ENCODE results near the gene CENPO. TPM values are rescaled to one million over a fixed set of nuclear protein-coding genes. Genes with fewer than 3 reads are reported as not detected.

Gene CENPO
- total RNA-seq, 1 donor from 2014 or later = 28.8 TPM

DNA sequence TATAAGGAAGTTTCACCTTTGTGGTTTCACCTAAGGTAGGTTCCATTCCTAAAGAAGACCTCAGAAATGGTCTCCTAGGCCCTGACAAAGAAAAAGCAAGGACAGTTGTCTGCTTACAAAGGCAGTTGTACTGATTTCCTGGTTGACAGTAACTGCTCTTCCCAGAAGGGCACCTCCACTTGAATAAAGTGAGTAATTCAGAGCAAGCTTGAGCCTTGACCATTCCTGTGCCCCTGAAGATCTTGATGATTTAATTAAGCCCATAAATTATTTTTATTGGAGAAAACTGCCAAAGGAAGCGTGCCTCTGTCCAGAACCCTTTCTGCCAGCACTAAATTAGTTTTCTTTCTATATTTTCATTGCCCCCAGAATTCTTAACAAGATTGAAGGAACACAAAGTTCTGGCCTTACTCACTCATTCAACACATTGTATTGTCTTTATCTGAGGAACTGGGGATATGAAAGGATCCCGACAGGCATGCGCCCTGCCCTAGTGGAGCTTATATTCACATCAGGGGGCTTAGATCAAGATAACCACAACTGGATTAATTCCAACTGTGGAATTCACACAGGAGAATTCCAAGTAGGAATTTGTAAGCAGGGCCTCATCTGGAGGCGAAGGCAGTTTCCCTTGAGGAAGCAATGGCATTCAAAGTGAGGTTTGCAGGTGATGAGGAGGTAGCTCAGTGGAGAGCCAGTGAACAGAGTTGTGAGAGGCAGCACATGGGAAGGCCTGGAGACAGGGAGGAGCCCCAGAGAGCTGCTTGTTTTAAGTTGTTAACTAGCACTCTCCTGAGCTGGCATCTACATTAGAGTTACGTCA lies 21.2 kb upstream of the CENPO start:
- Mint-ChIP-seq H3K36me3 (ENCODE audit: insufficient read depth) (peaks cover 22% of the 10 kb centered on the region), H3K4me1 (ENCODE audit: low read depth) (peaks cover 3% of the 10 kb centered on the region), H3K27me3 (no peaks in the 10 kb centered on the region), H3K9me3 (ENCODE audit: low read depth) (peaks cover 5% of the 10 kb centered on the region), H3K4me3 (ENCODE audit: low read depth) (no peak overlapping the region), H3K27ac (peak overlapping the region; percentile 21)
- DNase-seq (ENCODE audit: low spot score, unreplicated experiment) = no peak
- TF ChIP-seq CTCF (IDR thresholded peaks at IDR 0.05; ENCODE audit: unreplicated experiment) = no peak

- TF ChIP-seq CTCF (IDR thresholded peaks at IDR 0.05; ENCODE audit: unreplicated experiment) = no peak
- Mint-ChIP-seq H3K9me3 (ENCODE audit: low read depth) (peaks cover 5% of the 10 kb centered on the region), H3K4me3 (ENCODE audit: low read depth) (no peak overlapping the region), H3K4me1 (ENCODE audit: low read depth) (peaks cover 6% of the 10 kb centered on the region), H3K27ac (no peak overlapping the region), H3K36me3 (ENCODE audit: insufficient read depth) (peaks cover 15% of the 10 kb centered on the region), H3K27me3 (no peaks in the 10 kb centered on the region)
- DNase-seq (ENCODE audit: low spot score, unreplicated experiment) = no peak
Measured at GRCh38 chr2:24774373-24774772, 18.9 kb upstream of the CENPO start.

DNA sequence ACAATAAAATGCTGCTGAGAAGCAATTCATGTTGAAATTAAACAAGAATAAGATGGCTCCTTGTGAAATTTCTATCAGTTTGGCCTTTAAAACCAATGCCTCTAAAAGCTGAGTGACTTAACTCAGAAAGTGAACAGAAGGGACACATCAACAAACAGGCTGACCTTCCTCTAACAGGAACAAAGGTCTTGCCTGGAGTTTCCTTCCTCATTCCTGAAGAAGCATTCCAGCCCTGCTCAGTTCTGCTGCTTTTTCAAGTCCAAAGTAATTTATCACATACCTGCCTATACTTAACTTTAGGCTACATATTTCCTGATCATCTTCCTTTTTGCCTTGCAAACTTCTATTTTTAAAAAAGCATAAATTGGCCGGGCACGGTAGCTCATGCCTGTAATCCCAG lies 14.1 kb upstream of the CENPO start:
- TF ChIP-seq CTCF (IDR thresholded peaks at IDR 0.05; ENCODE audit: unreplicated experiment) = no peak
- Mint-ChIP-seq H3K27me3 (no peaks in the 10 kb centered on the region), H3K4me3 (ENCODE audit: low read depth) (no peak overlapping the region), H3K9me3 (ENCODE audit: low read depth) (peaks cover 9% of the 10 kb centered on the region), H3K36me3 (ENCODE audit: insufficient read depth) (peaks cover 1% of the 10 kb centered on the region), H3K27ac (peak overlapping the region; percentile 84), H3K4me1 (ENCODE audit: low read depth) (peaks cover 3% of the 10 kb centered on the region)
- no peak for DNase-seq (ENCODE audit: low spot score, unreplicated experiment)

GRCh38 chr2:24783641-24784040 lies 9.6 kb upstream of the CENPO start:
- Mint-ChIP-seq H3K27ac (no peak overlapping the region), H3K36me3 (ENCODE audit: insufficient read depth) (peaks cover 1% of the 10 kb centered on the region), H3K27me3 (no peaks in the 10 kb centered on the region), H3K4me3 (ENCODE audit: low read depth) (no peak overlapping the region), H3K4me1 (ENCODE audit: low read depth) (no peaks in the 10 kb centered on the region), H3K9me3 (ENCODE audit: low read depth) (peaks cover 13% of the 10 kb centered on the region)
- no peak for TF ChIP-seq CTCF (IDR thresholded peaks at IDR 0.05; ENCODE audit: unreplicated experiment)
- DNase-seq (ENCODE audit: low spot score, unreplicated experiment) = no peak

DNA sequence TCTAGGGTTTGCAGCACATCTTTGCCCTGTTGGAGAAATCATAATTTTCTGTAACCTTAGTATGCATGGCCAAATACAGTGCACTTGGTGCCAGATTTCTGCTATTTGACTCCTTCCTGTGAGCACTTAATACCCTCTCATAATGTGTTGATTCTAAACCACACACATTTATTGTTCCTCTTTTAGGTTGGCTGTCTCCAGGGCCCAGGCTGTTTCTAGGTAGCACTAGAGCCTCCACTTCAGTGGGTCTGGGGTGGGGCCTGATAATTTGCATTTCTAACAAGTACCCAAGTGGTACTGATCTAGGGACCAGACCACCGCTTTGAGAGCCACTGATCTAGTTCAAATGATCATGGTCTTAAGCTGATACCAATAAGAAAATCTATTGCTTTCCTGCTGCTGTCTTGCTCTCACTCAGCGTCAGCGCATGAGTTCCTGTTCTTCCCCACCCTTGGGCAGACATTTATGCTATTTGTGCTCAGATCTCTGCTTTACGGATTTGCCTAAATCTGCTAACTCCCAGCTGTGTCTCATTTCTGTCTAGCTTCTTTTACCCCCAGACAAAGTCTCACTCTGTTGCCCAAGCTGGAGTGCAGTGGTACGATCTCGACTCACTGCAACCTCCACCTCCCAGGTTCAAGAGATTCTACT lies 7.4 kb upstream of the CENPO start:
- no peaks in the 10 kb centered on the region for H3K27me3 Mint-ChIP-seq

More for the DNA sequence above, 7.4 kb upstream of the CENPO start:
- TF ChIP-seq CTCF (IDR thresholded peaks at IDR 0.05; ENCODE audit: unreplicated experiment) = no peak
- no peak for DNase-seq (ENCODE audit: low spot score, unreplicated experiment)
- no peaks in the 10 kb centered on the region for H3K4me1 Mint-ChIP-seq (ENCODE audit: low read depth)
- H3K36me3 Mint-ChIP-seq (ENCODE audit: insufficient read depth) = peaks cover 1% of the 10 kb centered on the region
- peaks cover 10% of the 10 kb centered on the region for H3K9me3 Mint-ChIP-seq (ENCODE audit: low read depth)
- H3K4me3 Mint-ChIP-seq (ENCODE audit: low read depth) = no peak overlapping the region
- no peak overlapping the region for H3K27ac Mint-ChIP-seq

Measured in progenitor cell of endocrine pancreas (in vitro differentiated cells).